ENCODE data around the gene CTSK.
"Not testable (repeated sequence)": the region's sequence is repeated elsewhere in the genome, so short reads cannot be mapped to it uniquely, and the experiment has no call there.

GRCh38 chr1:150840850-150841249, 32.8 kb upstream of the CTSK start:
- not testable (repeated sequence) for TF ChIP-seq POLR2A, CTCF (IDR thresholded peaks at IDR 0.05)

Data from esophagus squamous epithelium (tissue), 4 donors.